Urothelium cell line (cell line): ENCODE data around the gene WDR82.
A peak's percentile ranks its signal among the peaks of the same experiment; 100 is the strongest.

Experiments
- DNase-seq: peaks from one replicate; pipeline ENCODE4 v3.0.0; 2011; ENCODE audit warnings: low spot score, mixed read lengths
- FAIRE-seq: peaks from 2 replicates; lab custom pipeline; 2011; peaks lifted over from hg19 to GRCh38; lab: Jason Lieb, UNC

Gene WDR82

DNA sequence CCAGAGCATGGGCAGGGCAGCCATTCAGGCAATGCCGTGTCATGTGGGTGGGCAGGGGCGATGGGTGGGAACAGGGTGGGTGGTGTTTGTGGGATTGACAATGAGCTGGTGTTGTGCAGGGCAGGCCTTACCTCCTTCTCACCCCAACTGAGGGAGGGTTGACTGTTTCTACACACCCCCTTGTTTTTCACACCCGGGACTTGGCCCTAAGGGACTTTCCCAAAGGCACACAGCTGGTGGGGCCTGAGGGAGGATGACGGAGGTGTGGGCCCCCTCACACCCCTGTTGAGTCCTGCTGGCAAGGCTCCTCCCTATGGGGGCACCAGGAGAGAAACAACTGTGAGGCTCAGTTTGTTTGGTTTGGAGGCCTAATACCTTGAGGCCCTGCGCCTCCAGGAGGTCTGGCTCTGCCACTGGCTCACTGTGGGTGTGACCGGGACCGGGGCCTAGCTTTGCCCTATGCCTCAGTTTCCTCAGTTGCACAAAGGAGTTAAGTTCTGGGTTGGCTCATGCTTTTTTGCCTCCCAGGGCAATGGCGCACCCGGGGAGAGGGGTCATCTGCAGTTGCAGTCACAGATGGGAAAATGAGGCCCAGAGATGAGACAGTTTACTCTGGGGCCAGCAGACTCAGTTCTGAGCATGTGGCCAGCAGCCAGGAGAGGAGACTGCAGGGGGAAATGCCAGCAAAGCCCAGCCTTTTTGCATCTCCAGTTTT lies 32.6 kb upstream of the WDR82 start:
- FAIRE-seq, result no peak
- DNase-seq, result no peak

DNA sequence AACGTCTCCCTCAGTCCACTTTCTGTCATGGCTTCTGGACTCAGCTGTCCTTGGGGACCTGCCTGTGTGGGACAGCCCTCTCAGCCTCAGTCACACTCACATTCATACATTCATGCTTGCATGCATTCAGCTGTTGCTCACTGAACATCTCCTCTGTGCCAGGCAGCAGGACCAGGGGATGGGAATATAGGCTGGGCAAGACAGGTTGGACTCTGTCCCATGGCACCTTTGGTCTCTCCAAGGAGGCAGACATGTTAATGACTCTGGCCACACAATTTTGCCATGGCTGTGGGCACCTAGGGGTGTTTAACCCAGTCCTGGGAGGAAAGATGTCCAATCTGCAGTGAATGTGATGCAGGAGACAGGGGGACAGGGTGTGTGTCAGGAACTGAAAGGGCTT lies 29.9 kb upstream of the WDR82 start:
- FAIRE-seq, result no peak

DNA sequence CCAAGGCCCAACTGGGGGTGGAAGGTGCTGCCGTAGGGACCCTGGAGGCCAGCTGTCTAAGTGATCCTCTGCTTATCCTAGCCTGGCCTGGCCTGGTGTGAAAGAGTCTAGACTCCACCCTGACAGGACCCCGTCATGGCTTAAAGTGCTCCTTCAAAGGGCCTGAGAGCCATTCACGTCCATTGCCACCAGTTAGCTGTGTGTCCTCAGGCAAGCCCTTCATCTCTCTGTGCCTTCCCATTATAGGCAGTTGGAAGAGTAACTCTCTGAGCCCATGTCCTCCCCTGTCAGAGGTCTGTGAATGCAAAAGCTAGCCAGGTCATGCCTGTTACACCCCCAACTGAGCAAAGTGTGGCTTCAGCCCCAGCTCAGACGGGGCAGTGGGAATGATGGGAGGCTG lies 28.5 kb upstream of the WDR82 start:
- DNase-seq (no peak), FAIRE-seq (peak; percentile 20)

More for the DNA sequence above, 29.9 kb upstream of the WDR82 start:
- DNase-seq, result no peak

DNA sequence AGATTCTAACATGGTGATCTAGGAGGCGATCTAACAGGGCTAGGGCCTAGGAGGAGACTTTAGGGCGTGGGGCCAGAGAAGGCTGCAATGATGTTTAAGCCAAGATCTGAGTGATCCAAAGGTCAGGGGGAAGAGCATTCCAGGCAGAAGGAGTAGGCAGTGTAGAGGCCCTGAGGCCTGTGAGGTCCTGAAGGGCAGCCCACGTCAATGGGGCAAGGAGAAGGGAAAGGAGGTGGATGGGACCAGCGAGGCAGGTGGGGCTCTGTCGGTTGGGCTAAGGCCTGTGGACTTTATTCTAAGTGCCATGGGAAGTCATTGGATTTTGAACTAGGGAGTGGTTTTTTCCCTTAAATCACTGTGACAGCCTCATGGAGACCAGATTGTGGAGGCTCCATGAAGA lies 27.5 kb upstream of the WDR82 start:
- DNase-seq (no peak), FAIRE-seq (no peak)

DNA sequence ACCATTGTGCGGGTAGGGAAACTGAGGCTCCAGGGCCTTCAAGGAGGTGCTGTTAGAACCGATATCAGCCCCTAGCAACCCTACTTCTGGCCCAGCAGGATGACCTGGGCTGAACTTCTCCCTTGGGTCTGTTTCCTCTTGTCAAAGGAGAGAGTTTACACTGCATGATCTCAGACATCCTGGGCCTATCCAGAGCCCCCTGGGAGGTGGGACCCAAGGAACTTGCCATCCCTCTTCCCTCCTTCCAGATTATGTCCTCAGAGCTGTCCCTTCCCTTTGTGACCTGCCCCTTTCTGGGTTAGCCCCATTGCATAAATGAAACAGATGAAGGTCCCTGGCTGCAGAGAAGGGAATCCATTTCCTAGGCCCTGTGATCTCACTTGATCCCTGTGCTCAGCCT lies 25.4 kb upstream of the WDR82 start:
- FAIRE-seq, result no peak
- no peak for DNase-seq

DNA sequence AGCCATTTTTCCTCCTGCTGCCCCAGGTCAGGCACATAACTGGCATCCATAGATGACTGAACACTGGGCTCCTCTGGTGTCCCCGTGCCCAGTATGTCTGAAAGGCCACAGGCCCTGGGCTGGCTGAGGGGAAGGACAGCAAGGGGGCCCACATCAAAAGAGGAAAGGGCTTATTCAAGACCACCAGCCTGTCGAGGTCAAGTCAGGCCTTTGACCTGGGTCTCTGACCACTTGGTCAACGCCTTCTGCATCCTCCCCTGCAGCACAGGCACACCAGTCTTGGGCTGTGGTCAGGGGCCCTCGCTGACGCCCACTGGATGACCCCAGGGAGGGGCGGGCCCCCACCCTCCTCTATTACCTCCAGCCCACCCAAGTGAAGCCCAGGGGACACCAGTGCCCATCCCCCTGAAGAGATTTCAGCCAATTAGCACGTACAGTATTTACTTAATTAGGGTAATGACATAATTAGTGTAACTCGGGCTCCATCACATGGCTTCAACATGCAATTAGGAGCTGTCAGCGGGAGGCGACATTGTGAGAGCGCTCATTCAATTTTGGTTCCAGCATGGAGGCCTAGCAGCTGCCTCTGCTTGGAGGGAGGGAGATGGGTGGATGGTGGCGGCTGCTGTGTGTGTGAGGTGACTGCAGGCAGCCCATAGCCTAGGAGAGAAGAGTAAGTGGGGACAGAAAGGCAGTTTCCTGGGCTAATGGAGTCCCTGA lies 24.1 kb upstream of the WDR82 start:
- FAIRE-seq (no peak), DNase-seq (no peak)

DNA sequence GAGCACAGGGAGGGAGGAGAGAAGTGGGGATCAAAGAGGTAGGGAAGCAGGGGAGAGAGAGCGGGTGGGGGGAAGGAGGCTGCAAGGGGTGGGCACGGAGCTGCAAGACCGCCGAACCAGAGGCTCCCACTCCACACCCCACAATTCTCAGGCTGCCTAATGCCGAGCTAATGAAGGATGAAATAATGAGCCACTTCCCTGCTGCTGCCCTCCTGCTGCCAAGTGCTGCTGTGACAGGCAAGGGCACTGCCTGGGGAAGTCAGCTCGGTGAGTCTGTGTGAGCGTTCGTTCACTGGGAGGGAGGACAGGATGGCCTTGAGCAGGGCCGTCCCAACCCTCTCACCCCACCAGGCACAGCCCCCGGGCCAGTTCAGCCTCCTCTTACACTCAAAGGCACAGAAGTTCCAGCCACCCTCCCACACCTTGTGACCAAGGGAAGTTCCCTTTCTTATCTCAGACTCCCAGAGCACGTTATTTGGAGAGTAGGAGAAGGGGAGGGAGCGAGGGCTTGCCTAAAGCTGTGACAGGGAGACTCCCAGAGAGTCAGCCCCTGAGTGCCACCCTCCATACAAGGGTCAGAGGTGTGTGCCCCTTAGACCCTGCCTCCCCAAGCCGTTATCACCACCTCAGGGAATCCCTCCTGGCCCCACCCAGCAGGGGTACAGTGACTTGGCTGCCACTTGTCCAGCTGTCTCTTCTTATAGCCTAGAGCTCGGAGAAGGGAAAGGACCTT lies 21.6 kb upstream of the WDR82 start:
- FAIRE-seq (no peak), DNase-seq (peak; percentile 38)

DNA sequence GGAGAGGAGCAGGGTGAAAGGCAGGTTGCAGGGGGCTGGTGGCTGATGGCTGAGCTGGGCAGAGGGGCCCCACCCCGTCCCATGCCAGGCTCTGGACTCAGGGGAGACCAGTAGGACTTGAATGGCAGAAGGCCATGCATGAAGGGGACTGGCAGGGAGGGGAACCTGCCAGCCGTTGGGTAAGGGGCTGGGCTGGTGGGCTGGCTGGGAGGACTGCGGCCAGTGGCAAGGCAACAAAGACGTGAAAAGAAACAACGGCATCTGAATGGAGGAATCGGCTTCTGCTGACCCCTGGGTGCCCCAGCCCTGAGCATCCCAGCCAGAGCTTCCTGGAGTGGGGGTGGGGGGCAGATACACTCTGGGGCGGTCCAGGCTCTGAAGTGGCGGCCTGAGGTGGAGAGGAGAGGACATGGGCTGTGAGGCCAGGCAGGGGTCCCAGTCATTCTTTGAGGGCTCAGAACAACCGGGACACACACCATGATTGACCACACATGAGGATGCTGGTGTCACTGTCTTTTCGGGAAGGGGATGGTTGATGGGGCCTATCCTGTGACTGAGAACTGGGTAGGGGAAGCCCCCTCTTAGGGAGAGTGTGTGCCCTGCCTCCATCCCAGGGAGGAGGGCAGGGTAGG lies 20.9 kb upstream of the WDR82 start:
- DNase-seq, result no peak
- FAIRE-seq, result no peak

DNA sequence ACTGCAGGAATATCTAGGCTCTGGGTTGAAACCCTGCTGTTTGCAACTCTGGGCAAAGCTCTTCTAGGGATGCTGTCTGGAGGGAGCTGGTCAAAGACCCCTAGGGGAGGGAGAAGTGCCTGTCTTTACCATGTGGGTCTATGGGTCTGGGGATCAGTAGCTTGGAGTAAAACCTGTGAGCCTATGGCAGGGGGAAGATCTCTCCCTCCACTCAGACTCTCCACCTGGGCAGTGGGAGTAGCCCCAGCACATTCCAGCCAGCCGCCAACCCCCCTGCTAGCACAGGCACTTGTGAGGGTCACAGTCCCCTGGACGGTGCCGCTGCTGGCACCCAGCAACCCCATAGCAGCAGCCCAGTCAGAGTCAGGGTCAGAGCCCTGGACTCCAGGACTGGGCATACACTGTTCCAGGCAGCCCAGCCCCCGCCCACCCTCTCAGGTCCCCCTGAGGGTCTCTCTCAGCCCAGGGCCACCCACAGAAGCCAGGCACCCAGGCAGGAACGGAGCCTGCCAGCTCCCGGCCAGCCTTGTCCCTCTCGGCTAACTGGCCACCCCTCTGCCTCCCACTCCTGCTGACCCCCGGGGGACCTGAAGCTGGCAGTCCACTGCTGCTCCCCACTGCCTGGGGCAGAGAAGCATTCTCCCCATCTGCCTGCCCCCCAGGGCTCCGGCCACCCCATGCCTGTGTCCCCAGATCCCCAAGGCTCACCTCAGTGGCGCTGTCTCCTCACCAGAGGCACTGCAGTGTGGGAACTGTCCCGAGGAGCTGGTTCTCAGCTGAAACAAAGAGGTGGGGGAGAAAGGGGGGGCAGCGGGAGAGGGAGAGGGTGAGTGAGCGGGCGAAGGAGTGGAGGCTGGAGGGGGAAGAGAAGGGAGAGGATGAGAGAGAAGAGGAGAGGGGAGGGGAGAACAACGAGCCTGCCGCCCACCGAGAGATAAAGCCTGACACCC lies 20.0 kb upstream of the WDR82 start:
- DNase-seq (no peak), FAIRE-seq (no peak)

DNA sequence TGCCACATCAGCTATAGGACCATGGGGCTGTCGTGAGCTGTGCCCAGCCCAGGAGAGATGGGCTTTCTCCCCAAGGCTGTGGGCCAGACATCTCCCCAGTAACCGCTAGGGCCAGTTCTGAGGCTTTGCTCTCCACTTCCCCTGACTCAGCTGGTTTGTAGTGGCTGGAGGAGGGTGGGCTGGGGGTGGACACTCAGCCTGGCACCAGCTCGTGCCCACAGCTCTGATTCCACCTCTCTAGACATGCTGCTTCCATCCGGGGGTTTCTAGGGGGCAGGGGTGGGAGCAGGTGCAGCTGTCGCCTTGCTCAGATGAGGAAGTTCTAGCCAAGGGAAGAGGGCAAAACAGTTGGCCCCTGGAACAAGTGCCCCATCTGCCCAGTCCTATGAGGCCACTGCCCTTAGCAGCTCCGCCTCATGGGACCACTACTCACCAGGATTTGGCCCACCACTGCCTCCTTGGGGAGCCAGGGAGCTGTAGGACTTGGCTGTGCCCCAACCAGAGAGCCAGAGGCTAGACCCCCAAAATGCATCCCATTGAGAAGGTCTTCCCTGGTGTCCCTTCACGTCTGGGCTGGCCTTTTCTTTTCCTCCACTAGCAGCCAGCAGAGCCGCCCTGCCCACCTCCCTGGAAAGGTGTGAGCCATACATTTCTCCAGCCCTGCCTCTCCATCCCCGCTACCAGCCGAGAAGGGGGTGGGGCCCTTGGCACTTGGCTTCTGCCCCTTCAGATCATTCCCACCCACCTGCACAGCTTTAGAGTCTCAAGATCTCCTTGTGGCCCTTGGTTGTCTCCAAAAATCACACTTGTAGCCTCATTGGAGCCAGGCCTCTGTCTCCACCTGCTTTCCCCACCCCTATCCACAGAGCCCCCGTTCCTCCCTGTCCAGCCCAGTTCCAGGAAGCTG lies 19.0 kb upstream of the WDR82 start:
- DNase-seq, result no peak

DNA sequence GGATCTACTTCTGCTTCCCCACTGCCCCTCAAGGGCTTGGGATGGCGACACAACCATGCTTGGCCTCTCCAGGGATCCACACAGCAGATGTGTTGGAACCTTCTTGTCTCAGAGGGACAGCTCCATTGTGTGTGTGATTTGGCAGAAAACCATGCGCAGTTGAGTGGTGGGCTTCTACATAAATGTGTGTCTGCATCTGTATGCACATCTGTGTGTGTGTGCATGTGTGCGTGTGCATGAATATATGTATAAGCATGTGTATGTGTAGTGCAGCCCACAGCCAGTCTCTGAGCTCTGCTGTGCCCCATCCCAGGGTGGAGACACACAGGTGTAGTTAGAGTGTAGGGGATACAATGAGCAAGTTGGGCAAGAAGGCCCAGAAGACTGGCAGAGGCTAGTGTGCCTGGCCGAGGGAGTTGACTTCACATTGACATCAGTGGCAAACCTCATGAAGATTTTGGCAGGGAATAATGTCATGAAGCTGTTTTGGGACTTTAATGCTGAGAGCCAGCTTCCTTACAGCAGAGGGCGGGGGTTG lies 17.3 kb upstream of the WDR82 start:
- FAIRE-seq (no peak), DNase-seq (no peak)

More for the DNA sequence above, 19.0 kb upstream of the WDR82 start:
- FAIRE-seq, result no peak

DNA sequence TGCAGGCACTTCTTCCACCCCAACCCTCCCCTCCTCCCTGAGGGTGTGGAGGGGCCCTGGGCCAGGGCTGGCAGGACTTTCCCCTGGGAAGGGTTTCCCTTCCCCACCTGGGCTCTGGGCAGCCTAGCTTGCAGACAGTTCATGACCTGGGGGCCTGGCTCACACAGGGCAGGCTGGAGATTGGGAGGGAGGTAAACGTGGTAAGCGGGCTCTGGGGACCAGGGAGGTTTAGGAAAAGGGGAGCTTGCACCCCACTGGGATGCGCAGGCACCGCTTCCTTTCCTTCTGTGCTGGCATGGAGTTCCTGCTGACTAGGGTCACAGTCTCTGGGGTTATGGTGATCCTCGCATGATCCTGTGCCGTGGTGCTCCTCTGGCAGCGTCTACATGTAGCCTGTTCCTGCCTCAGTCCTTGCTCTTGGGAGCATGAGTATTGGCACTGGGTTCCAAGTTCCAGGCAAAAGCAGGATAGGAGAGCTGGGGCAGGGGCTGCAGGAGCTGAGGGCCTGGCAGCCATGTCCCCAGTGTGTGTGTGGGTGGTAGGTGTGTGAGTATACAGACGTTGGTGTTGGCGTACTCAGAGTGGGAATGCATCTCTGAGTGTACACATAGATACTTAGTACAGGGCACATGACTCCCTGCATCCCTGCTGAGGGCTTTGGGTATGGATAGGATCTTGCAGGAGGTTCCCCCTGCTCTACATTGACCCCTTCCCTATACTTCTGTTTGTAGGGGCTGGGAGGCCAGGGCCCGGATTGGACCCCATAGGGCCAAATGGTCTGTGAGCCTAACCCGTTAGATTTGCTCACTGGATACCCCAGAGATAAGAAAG lies 16.1 kb upstream of the WDR82 start:
- FAIRE-seq (no peak), DNase-seq (no peak)

DNA sequence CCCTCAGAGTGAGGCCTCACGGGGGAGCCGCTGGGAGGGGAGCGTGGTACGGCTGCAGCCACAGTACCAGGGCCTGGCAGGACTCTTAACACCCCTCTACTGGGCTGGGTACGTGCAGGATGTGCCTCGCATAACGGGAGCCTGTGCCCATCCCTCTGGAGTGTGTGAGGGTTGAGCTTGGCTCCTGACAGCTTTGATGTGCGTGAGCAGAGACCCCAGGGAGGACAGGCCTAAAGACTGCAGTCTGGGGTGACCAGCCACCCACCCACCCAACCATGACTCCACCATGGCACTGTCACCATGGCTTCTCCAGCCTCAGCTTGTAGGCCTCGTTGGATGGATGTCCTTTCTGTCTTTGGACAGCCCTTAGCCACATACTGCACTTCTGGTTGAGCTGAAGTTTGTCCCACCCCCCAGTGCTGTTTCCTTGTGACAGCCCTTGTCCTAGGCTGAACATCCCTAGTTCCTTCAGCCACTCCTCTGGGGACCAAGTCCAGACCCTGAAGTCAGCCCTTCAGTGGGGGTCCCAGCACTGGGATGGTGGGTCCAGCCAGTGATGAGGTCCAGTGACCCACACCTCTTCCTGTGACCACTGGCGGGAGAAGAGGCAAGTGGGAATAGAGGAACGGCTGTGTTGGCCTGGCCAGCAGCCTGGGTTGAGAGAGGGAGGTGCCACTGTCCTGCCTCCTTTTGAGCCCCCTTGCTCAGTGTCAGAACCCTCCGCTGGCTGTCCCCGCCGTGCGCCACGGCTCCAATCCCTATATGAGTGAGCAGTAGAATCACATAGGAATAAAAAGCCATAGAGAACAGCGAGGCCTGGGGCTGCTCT lies 15.3 kb upstream of the WDR82 start:
- DNase-seq, result no peak
- FAIRE-seq, result no peak

DNA sequence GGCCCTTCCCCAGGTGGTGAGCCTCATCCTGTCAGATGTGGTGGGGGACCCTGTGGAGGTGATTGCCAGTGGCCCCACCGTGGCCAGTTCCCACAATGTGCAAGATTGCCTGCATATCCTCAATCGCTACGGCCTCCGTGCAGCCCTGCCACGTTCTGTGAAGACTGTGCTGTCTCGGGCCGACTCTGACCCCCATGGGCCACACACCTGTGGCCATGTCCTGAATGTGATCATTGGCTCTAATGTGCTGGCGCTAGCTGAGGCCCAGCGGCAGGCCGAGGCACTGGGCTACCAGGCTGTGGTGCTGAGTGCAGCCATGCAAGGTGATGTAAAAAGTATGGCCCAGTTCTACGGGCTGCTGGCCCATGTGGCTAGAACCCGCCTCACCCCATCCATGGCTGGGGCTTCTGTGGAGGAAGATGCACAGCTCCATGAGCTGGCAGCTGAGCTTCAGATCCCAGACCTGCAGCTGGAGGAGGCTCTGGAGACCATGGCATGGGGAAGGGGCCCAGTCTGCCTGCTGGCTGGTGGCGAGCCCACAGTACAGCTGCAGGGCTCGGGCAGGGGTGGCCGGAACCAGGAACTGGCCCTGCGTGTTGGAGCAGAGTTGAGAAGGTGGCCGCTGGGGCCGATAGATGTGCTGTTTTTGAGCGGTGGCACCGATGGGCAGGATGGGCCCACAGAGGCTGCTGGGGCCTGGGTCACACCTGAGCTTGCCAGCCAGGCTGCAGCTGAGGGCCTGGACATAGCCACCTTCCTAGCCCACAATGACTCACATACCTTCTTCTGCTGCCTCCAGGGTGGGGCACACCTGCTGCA lies 14.0 kb upstream of the WDR82 start:
- FAIRE-seq (no peak), DNase-seq (no peak)

DNA sequence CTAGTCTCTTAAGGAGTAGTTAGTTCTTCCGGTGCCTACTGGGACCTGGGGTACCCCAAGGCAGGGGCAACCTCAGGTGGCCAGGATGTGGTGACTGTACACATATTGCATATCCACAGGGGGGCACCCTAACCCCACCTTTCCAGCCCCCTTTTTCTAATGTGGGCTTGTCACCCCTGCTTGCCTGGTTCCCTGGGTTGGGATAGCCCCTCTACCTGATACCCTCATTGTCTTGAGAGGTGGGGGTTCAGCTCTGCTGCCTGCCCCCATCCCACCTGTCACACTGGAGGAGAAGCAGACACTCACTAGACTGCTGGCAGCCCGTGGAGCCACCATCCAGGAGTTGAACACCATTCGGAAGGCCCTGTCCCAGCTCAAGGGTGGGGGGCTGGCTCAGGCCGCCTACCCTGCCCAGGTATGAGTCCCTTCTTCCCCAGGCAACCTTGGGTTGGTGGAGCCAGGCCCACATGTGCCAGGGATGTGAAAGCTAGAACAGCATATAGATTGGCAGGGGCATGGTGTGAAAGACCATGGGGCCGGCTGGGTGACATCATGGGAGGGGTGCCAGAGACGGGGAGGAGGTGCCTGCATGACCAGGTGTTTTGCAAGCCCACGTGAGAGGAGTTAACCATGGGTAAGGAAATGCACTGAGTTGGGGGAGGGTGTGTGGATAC lies 13.2 kb upstream of the WDR82 start:
- FAIRE-seq (no peak), DNase-seq (no peak)
